Measurements from ENCODE around the gene FRMD4A. TPM values are rescaled to one million over a fixed set of nuclear protein-coding genes. Genes with fewer than 3 reads are reported as not detected.

FRMD4A gene
- total and polyA plus RNA-seq, 5 experiments from 2014 or later, result 0.02 to 0.80 (median 0.31) TPM; not detected in 2

- no peak overlapping the region for H3K4me3 Mint-ChIP-seq
- H3K9me3 Mint-ChIP-seq, result no peaks in the 10 kb centered on the region
- no peaks in the 10 kb centered on the region for H3K36me3 Mint-ChIP-seq
- H3K27ac Mint-ChIP-seq, result no peak overlapping the region
- no peak for DNase-seq
- ATAC-seq, result no peak
- peaks cover 0 to 3% (median 0%) of the 10 kb centered on the region in 5 donors for H3K27me3 Mint-ChIP-seq
- POLR2A ChIA-PET, result no interaction called here
- no peaks in the 10 kb centered on the region for H3K4me1 Mint-ChIP-seq
Observed at GRCh38 chr10:13971601-13972475, 358.9 kb downstream of the FRMD4A start.

- POLR2A ChIA-PET, result no interaction called here
- Mint-ChIP-seq H3K27me3 (peaks cover 0 to 4% (median 0%) of the 10 kb centered on the region in 5 donors), H3K27ac (no peak overlapping the region), H3K4me3 (no peak overlapping the region), H3K9me3 (no peaks in the 10 kb centered on the region), H3K36me3 (no peaks in the 10 kb centered on the region), H3K4me1 (no peaks in the 10 kb centered on the region)
- DNase-seq (no peak), ATAC-seq (no peak)
Observed at GRCh38 chr10:13970957-13971353, 359.8 kb downstream of the FRMD4A start.

GRCh38 chr10:13970236-13970956 lies 360.3 kb downstream of the FRMD4A start:
- POLR2A ChIA-PET, result no interaction called here

GRCh38 chr10:13969792-13970140 lies 361.0 kb downstream of the FRMD4A start:
- ATAC-seq, result no peak
- Mint-ChIP-seq H3K36me3 (no peaks in the 10 kb centered on the region), H3K4me3 (no peak overlapping the region), H3K9me3 (no peaks in the 10 kb centered on the region), H3K27ac (no peak overlapping the region), H3K4me1 (no peaks in the 10 kb centered on the region), H3K27me3 (peaks cover 0 to 4% (median 0%) of the 10 kb centered on the region in 5 donors)
- DNase-seq, result no peak
- POLR2A ChIA-PET, result no interaction called here

More at GRCh38 chr10:13970236-13970956, 360.3 kb downstream of the FRMD4A start:
- Mint-ChIP-seq H3K36me3 (no peaks in the 10 kb centered on the region), H3K27ac (no peak overlapping the region), H3K4me3 (no peak overlapping the region), H3K9me3 (no peaks in the 10 kb centered on the region), H3K4me1 (no peaks in the 10 kb centered on the region), H3K27me3 (peaks cover 0 to 4% (median 0%) of the 10 kb centered on the region in 5 donors)
- ATAC-seq (no peak), DNase-seq (no peak)

- Mint-ChIP-seq H3K4me3 (no peak overlapping the region), H3K36me3 (no peaks in the 10 kb centered on the region), H3K27ac (no peak overlapping the region), H3K9me3 (no peaks in the 10 kb centered on the region), H3K4me1 (no peaks in the 10 kb centered on the region), H3K27me3 (peaks cover 0 to 4% (median 0%) of the 10 kb centered on the region in 5 donors)
- no peak for DNase-seq
- no peak for ATAC-seq
- POLR2A ChIA-PET, result no interaction called here
Observed at GRCh38 chr10:13969118-13969791, 361.5 kb downstream of the FRMD4A start.

GRCh38 chr10:13961853-13962252 lies 368.9 kb downstream of the FRMD4A start:
- H3K27ac Mint-ChIP-seq, result no peak overlapping the region
- peaks cover 0 to 15% (median 7%) of the 10 kb centered on the region in 4 donors for H3K4me1 Mint-ChIP-seq
- H3K36me3 Mint-ChIP-seq, result no peaks in the 10 kb centered on the region
- ATAC-seq (no peak), DNase-seq (no peak)
- no peaks in the 10 kb centered on the region for H3K9me3 Mint-ChIP-seq
- peaks cover 0 to 28% (median 4%) of the 10 kb centered on the region in 5 donors for H3K27me3 Mint-ChIP-seq
- POLR2A ChIA-PET, result no interaction called here
- H3K4me3 Mint-ChIP-seq, result no peak overlapping the region

GRCh38 chr10:13961097-13961496 lies 369.6 kb downstream of the FRMD4A start:
- POLR2A ChIA-PET, result no interaction called here
- Mint-ChIP-seq H3K9me3 (no peaks in the 10 kb centered on the region), H3K27ac (no peak overlapping the region), H3K36me3 (no peaks in the 10 kb centered on the region), H3K27me3 (peaks cover 0 to 28% (median 3%) of the 10 kb centered on the region in 5 donors), H3K4me1 (peaks cover 0 to 15% (median 7%) of the 10 kb centered on the region in 4 donors), H3K4me3 (no peak overlapping the region)
- DNase-seq, result no peak
- no peak for ATAC-seq

- Mint-ChIP-seq H3K4me3 (no peak overlapping the region), H3K27ac (no peak overlapping the region), H3K27me3 (peaks cover 0 to 28% (median 3%) of the 10 kb centered on the region in 5 donors), H3K36me3 (no peaks in the 10 kb centered on the region), H3K4me1 (peaks cover 0 to 15% (median 7%) of the 10 kb centered on the region in 4 donors), H3K9me3 (no peaks in the 10 kb centered on the region)
- POLR2A ChIA-PET, result no interaction called here
- DNase-seq, result no peak
- ATAC-seq, result no peak
Observed at GRCh38 chr10:13960603-13961002, 370.1 kb downstream of the FRMD4A start.

- DNase-seq (no peak), ATAC-seq (no peak)
- H3K27ac Mint-ChIP-seq, result peak overlapping the region in 1 of 10 donors; percentile 51
- no peaks in the 10 kb centered on the region for H3K9me3 Mint-ChIP-seq
- POLR2A ChIA-PET, result interaction anchor here (0.7 kb wide), 1 partner anchor 43 kb away, joined by 5 read pairs; no protein-coding TSS in a partner anchor
- peaks cover 0 to 28% (median 3%) of the 10 kb centered on the region in 5 donors for H3K27me3 Mint-ChIP-seq
- H3K36me3 Mint-ChIP-seq, result peaks cover 0 to 2% (median 0%) of the 10 kb centered on the region in 3 donors
- H3K4me3 Mint-ChIP-seq, result no peak overlapping the region
- H3K4me1 Mint-ChIP-seq, result peaks cover 0 to 15% (median 7%) of the 10 kb centered on the region in 4 donors
Observed at GRCh38 chr10:13959443-13960359, 371.0 kb downstream of the FRMD4A start.

GRCh38 chr10:13957856-13958255 lies 372.9 kb downstream of the FRMD4A start:
- POLR2A ChIA-PET, result interaction anchor here (0.7 kb wide), 1 partner anchor 179 kb away, joined by 3 read pairs; no protein-coding TSS in a partner anchor
- H3K36me3 Mint-ChIP-seq, result peaks cover 0 to 9% (median 0%) of the 10 kb centered on the region in 3 donors
- H3K4me3 Mint-ChIP-seq, result no peak overlapping the region
- H3K4me1 Mint-ChIP-seq, result peaks cover 0 to 15% (median 7%) of the 10 kb centered on the region in 4 donors
- ATAC-seq, result no peak
- peaks cover 0 to 28% (median 3%) of the 10 kb centered on the region in 5 donors for H3K27me3 Mint-ChIP-seq
- no peak overlapping the region for H3K27ac Mint-ChIP-seq
- no peak for DNase-seq
- peaks cover 0 to 6% (median 0%) of the 10 kb centered on the region in 9 donors for H3K9me3 Mint-ChIP-seq

- peaks cover 0 to 9% (median 0%) of the 10 kb centered on the region in 3 donors for H3K36me3 Mint-ChIP-seq
- no peak overlapping the region for H3K4me3 Mint-ChIP-seq
- H3K4me1 Mint-ChIP-seq, result peaks cover 0 to 15% (median 7%) of the 10 kb centered on the region in 4 donors
- DNase-seq (no peak), ATAC-seq (no peak)
- POLR2A ChIA-PET, result no interaction called here
- peaks cover 0 to 27% (median 3%) of the 10 kb centered on the region in 5 donors for H3K27me3 Mint-ChIP-seq
- no peak overlapping the region for H3K27ac Mint-ChIP-seq
- peaks cover 0 to 6% (median 0%) of the 10 kb centered on the region in 9 donors for H3K9me3 Mint-ChIP-seq
Observed at GRCh38 chr10:13956826-13957225, 373.9 kb downstream of the FRMD4A start.

All from naive thymus-derived CD8-positive, alpha-beta T cell (primary cell).